ENCODE results near the gene HEATR5A. TPM values are rescaled to one million over a fixed set of nuclear protein-coding genes. Genes with fewer than 3 reads are reported as not detected.

Gene HEATR5A
- total and polyA plus RNA-seq, 9 of the 15 experiments (the other 6 are each of a cell fraction or from before 2014, with no cell fraction given), result 8.0 to 50.9 (median 23.0) TPM

- TF ChIP-seq ATF1 (CRISPR knock-in tag; IDR thresholded peaks at IDR 0.05) (no peak), ATF1 (tag; IDR thresholded peaks at IDR 0.05) (no peak), HSF4 (CRISPR knock-in tag; IDR thresholded peaks at IDR 0.05; ENCODE audit: borderline replicate concordance) (no peak)
Observed at GRCh38 chr14:31255286-31255685, 165.1 kb downstream of the HEATR5A start (continued).

DNA sequence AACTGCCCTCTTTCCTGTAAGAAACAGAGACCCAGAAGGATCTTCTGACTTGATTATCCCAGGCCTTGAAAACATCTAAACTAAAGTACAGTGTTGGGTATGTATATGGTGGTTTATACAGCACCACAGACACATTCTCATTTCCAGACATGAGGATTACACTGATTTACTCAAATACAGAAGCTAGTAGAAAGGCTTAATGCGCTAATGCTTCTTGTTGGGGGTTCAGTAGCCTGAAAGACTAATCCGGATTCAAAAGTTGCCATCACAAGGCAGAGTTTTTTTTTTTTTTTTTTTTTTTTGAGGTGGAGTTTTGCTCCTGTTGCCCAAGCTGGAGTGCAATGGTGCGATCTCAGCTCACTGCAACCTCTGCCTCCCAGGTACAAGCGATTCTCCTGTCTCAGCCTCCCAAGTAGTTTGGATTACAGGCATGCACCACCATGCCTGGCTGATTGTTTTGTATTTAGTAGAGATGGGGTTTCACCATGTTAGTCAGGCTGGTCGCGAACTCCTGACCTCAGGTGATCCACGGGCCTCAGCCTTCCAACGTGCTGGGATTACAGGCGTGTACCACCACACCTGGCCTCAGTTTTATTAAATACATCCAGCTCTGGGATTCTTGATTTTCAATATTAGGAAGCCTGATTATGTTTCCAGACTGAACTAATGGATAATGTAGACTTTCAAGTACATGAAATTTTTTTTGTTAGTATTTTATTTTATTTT, 166.4 kb downstream of the HEATR5A start:
- Histone ChIP-seq H3K9me3 (replicated peaks; ENCODE audit: control insufficient read depth, insufficient read depth, low read depth, low read length) (no peaks in the 10 kb centered on the region), H3K4me2 (ENCODE audit: insufficient read depth, low read length) (no peak overlapping the region), H4K20me1 (replicated peaks; ENCODE audit: control insufficient read depth, insufficient read depth, low read length) (no peaks in the 10 kb centered on the region), H3K79me2 (ENCODE audit: control insufficient read depth, insufficient read depth, low read length) (no peaks in the 10 kb centered on the region), H3K27me3 (ENCODE audit: control insufficient read depth in 2 of 2, insufficient read depth in 2 of 2, low read length in 2 of 2) (no peaks in the 10 kb centered on the region), H3K4me1 (replicated peaks in 1 of 2; ENCODE audit: control insufficient read depth in 2 of 2, insufficient read depth in 2 of 2, low read length in 2 of 2) (no peaks in the 10 kb centered on the region; a peak in 1 of 5 replicates), H2AFZ (ENCODE audit: low read depth, low read length) (no peak overlapping the region), H3K27ac (ENCODE audit: extremely low read depth, low read depth, low read length) (no peak overlapping the region), H3K9me1 (ENCODE audit: control insufficient read depth, insufficient read depth, low read length) (no peaks in the 10 kb centered on the region), H3K36me3 (ENCODE audit: control insufficient read depth, insufficient read depth, low read length) (no peaks in the 10 kb centered on the region), H3K9ac (ENCODE audit: insufficient read depth in 1 of 2, low read depth in 2 of 2, low read length in 2 of 2) (no peak overlapping the region), H3K4me3 (no peak overlapping the region)
- BruUV-seq (replicated peaks), result no TSS peak
- no peak for DNase-seq (ENCODE audit: extremely low read depth in 1 of 4, low spot score in 3 of 4)
- intact Hi-C loops (cut with micrococcal nuclease) (no loop called here), in situ Hi-C loops (cut with MboI) (no loop called here)
- ChIA-PET POLR2A (interaction anchor here (1.3 kb wide), 1 partner anchor 9 kb away, joined by 3 read pairs; no protein-coding TSS in a partner anchor), CTCF (ENCODE audit: low intra/inter-chr PET ratio) (no interaction called here)
- TF ChIP-seq ZNF324 (CRISPR knock-in tag; IDR thresholded peaks at IDR 0.05) (no peak), ZNF175 (CRISPR knock-in tag; IDR thresholded peaks at IDR 0.05; ENCODE audit: low read depth) (no peak), POLR2AphosphoS5 (IDR thresholded peaks at IDR 0.05; ENCODE audit: control insufficient read depth, insufficient read depth, low read depth, low read length) (no peak), EP300 (IDR thresholded peaks at IDR 0.05; ENCODE audit: low read length) (no peak), NUFIP1 (IDR thresholded peaks at IDR 0.05; ENCODE audit: partially characterized antibody) (no peak), MEIS2 (IDR thresholded peaks at IDR 0.05; ENCODE audit: partially characterized antibody) (no peak), GMEB1 (CRISPR knock-in tag; IDR thresholded peaks at IDR 0.05) (no peak)
- TF ChIP-seq, protein P1, sequence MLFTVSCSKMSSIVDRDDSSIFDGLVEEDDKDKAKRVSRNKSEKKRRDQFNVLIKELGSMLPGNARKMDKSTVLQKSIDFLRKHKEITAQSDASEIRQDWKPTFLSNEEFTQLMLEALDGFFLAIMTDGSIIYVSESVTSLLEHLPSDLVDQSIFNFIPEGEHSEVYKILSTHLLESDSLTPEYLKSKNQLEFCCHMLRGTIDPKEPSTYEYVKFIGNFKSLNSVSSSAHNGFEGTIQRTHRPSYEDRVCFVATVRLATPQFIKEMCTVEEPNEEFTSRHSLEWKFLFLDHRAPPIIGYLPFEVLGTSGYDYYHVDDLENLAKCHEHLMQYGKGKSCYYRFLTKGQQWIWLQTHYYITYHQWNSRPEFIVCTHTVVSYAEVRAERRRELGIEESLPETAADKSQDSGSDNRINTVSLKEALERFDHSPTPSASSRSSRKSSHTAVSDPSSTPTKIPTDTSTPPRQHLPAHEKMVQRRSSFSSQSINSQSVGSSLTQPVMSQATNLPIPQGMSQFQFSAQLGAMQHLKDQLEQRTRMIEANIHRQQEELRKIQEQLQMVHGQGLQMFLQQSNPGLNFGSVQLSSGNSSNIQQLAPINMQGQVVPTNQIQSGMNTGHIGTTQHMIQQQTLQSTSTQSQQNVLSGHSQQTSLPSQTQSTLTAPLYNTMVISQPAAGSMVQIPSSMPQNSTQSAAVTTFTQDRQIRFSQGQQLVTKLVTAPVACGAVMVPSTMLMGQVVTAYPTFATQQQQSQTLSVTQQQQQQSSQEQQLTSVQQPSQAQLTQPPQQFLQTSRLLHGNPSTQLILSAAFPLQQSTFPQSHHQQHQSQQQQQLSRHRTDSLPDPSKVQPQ (CRISPR knock-in tag; IDR thresholded peaks at IDR 0.05; ENCODE audit: borderline replicate concordance), result no peak
- no peak for FAIRE-seq
- 73% methylated on average over 8 of the region's 9 CpGs for WGBS (ENCODE audit: insufficient coverage, low coverage, missing lambda C conversion rate)
- ATAC-seq, result no peak
